Activated naive CD4-positive, alpha-beta T cell treated with anti-CD3 and anti-CD28 coated beads, Interleukin-2, amount 10 ng/mL, durations not matched to agents 7 days and 5 days (primary cell): Measurements from ENCODE around the gene MARCHF11.

Experiments
- CTCF ChIA-PET: fragments of 350-600 bp; sonication (Branson Sonifier 250); formaldehyde crosslinking; loops from one replicate; lab custom pipeline; 2021; ENCODE audit warnings: antibody characterized with exemption; lab: Charles Lee
- DNase-seq: peaks from one replicate; pipeline ENCODE4 v3.0.0-alpha.2; 2020
- H3K27ac Mint-ChIP-seq: one replicate; pipeline ENCODE4 v1.8.0; 2021; ENCODE audit warnings: mild to moderate bottlenecking, moderate library complexity, mixed read lengths
- H3K27me3 Mint-ChIP-seq: one replicate; pipeline ENCODE4 v1.8.0; 2021; ENCODE audit warnings: mild to moderate bottlenecking, mixed read lengths
- H3K36me3 Mint-ChIP-seq: one replicate; pipeline ENCODE4 v1.8.0; 2021; ENCODE audit warnings: mixed read lengths
- H3K4me1 Mint-ChIP-seq: one replicate; pipeline ENCODE4 v1.8.0; 2021; ENCODE audit warnings: mixed read lengths
- H3K4me3 Mint-ChIP-seq: one replicate; pipeline ENCODE4 v1.8.0; 2021; ENCODE audit warnings: mild to moderate bottlenecking, moderate library complexity, mixed read lengths
- H3K9me3 Mint-ChIP-seq: one replicate; pipeline ENCODE4 v1.8.0; 2021; ENCODE audit warnings: mixed read lengths

MARCHF11 gene

DNA sequence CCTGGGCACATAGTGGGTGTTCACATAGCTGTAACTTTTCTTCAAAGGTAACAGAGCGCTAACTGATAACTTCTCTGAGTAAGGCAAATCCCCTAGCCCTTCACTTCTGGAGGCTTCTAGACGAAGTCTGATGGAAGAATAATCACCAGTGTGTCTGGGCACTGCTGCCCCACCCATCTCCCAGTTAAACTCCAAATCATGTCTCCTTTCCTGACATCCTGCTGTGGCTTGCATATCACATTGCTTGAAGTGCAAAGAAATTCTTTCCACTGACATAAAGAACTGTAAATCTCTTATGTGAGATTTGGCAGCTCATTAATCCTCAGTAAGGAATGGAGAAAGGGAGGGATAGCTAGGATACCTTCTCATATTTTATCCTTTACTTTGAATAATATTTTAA lies 74.6 kb downstream of the MARCHF11 start:
- Mint-ChIP-seq H3K4me3 (no peak overlapping the region), H3K27me3 (no peaks in the 10 kb centered on the region), H3K4me1 (no peaks in the 10 kb centered on the region), H3K36me3 (no peaks in the 10 kb centered on the region), H3K27ac (no peak overlapping the region), H3K9me3 (peaks cover 10% of the 10 kb centered on the region)
- DNase-seq: no peak
- CTCF ChIA-PET: no interaction called here

DNA sequence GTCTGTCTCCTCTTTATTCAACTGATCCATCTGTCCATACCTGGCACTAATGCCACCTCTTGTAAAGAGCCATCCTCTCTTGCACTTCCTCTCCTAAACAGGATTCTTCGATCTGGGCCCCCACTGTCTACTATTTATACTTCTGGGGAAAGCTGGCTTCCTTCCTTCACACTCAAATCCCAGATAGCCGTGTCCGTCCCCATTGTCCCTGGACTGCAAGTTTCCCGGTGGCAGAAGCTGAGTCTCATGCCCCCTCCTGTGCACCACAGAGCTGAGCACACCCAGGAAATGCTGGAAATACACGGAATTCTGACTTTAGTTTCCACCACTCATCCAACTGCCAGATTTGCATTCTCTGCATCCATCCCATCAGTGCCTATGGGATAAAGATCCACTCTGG lies 84.0 kb downstream of the MARCHF11 start:
- H3K36me3 Mint-ChIP-seq: no peaks in the 10 kb centered on the region
- no peak overlapping the region for H3K4me3 Mint-ChIP-seq
- no peak for DNase-seq
- no peaks in the 10 kb centered on the region for H3K4me1 Mint-ChIP-seq
- H3K27me3 Mint-ChIP-seq: no peaks in the 10 kb centered on the region
- H3K27ac Mint-ChIP-seq: no peak overlapping the region
- no peaks in the 10 kb centered on the region for H3K9me3 Mint-ChIP-seq
- CTCF ChIA-PET: no interaction called here

DNA sequence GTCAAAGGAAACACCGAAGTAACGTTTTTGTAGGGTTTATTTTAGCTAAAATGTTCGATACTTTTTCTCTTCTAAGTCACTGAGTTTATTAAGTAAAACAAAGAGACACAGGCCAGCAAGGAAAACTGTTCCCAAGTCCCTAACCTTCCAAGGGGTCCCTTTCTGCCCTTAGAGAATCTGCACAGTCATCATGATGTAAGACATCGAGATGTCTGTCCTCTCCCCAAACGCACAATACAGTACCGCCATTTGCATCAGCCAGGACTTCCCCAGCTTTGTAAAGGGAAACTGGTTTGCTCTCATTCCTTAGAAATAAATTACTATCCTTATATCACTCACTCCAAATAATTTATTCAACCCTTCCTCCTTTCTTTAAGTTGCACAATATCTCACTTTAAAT lies 89.3 kb downstream of the MARCHF11 start:
- H3K36me3 Mint-ChIP-seq: no peaks in the 10 kb centered on the region
- no peaks in the 10 kb centered on the region for H3K4me1 Mint-ChIP-seq
- DNase-seq: no peak
- CTCF ChIA-PET: no interaction called here
- H3K4me3 Mint-ChIP-seq: no peak overlapping the region
- H3K9me3 Mint-ChIP-seq: no peaks in the 10 kb centered on the region
- no peaks in the 10 kb centered on the region for H3K27me3 Mint-ChIP-seq
- no peak overlapping the region for H3K27ac Mint-ChIP-seq

DNA sequence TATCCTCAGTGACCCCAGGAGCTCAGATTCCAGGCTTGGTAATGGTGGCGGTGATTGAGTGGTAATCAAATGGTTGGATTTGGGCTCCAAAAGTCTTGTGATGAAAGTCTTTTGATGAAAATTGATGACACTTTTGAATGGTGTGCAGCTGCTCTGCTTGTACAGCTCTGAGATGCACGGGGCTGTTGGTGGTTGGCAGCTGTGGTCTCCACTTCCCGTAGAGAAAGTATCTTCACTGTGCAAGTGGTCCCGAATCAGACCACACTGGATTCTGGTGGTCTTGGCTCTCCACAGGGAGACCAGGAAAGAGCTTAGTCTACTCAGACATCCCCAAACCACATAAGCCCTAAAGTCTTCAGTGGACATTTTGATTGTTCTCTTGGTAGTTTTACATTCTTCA lies 96.6 kb downstream of the MARCHF11 start:
- CTCF ChIA-PET: no interaction called here
- no peak overlapping the region for H3K4me3 Mint-ChIP-seq

DNA sequence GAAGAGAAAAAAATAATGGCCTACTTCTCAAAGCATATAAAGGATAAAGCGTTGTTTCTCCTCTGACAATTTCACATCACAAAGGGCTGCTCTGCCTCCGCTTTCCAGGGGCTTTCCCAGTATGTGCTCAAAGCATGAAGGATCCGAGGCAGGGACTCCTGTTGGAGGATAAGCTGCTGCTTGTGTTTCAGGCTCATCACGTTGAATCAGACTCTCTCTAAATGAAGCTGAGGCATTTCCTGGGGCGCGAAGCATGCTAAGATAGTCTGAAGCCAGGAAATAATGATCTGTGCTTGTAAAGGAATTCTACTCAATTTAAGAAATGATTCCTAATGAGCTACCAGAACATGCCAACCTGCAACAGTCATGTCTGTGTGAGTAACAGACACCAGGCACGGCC lies 97.5 kb downstream of the MARCHF11 start:
- H3K36me3 Mint-ChIP-seq: no peaks in the 10 kb centered on the region
- DNase-seq: no peak
- no peak overlapping the region for H3K27ac Mint-ChIP-seq
- H3K27me3 Mint-ChIP-seq: no peaks in the 10 kb centered on the region
- CTCF ChIA-PET: no interaction called here
- peaks cover 3% of the 10 kb centered on the region for H3K9me3 Mint-ChIP-seq
- no peaks in the 10 kb centered on the region for H3K4me1 Mint-ChIP-seq
- no peak overlapping the region for H3K4me3 Mint-ChIP-seq

More for the DNA sequence above, 96.6 kb downstream of the MARCHF11 start:
- no peak for DNase-seq
- H3K27me3 Mint-ChIP-seq: no peaks in the 10 kb centered on the region
- H3K4me1 Mint-ChIP-seq: no peaks in the 10 kb centered on the region
- no peaks in the 10 kb centered on the region for H3K36me3 Mint-ChIP-seq
- H3K27ac Mint-ChIP-seq: no peak overlapping the region
- H3K9me3 Mint-ChIP-seq: peaks cover 3% of the 10 kb centered on the region

DNA sequence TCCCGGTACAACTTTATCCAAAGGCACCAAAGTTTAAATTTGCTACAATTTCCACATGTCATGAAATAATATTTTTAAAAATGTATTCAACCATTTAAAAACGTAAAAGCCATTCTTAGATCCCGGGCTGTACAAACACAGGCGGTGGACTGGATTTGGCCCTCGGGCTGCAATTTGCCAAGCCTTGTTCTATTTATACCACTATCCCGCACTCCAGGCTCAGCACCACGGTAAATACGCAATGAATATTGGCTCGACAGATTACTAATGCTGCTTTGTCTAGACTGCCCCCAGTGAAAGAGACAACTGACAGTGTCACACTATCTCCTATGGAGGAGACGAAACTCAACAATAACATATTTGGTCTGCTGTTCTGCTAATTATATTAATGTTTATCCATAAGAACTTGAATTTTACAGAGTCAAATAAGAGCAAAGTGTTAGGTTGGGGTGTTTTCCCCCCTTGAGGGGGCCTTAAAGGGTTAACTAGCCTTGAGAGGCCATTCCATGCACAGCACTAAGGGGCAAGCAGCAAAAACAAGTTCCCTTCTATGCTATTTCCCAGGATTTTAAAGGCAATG lies 98.1 kb downstream of the MARCHF11 start:
- Mint-ChIP-seq H3K4me1 (no peaks in the 10 kb centered on the region), H3K36me3 (no peaks in the 10 kb centered on the region), H3K4me3 (no peak overlapping the region), H3K27me3 (no peaks in the 10 kb centered on the region), H3K9me3 (peaks cover 3% of the 10 kb centered on the region), H3K27ac (no peak overlapping the region)
- DNase-seq: no peak
- CTCF ChIA-PET: no interaction called here

DNA sequence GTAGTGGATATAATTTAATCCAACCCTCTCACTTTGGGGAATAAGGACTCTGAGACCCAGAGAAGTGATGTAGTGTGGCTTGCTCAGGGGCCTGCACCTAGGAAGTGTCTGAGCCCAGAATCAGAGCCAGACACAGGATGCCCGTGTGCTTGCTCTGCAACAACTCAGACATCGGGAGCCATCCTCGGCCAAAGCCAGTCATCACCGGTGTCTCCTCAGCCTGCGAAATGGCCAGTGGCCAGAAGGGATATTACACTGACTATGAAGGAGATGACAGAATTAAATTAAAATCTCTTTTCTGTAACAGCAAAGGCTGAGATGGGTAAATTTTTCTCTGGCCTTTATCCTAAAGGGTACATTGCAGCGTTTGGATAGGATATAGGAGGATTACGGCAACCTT lies 102.9 kb downstream of the MARCHF11 start:
- CTCF ChIA-PET: no interaction called here
- DNase-seq: no peak
- H3K27me3 Mint-ChIP-seq: no peaks in the 10 kb centered on the region
- no peak overlapping the region for H3K4me3 Mint-ChIP-seq
- no peaks in the 10 kb centered on the region for H3K36me3 Mint-ChIP-seq
- no peak overlapping the region for H3K27ac Mint-ChIP-seq
- H3K9me3 Mint-ChIP-seq: peaks cover 3% of the 10 kb centered on the region
- H3K4me1 Mint-ChIP-seq: no peaks in the 10 kb centered on the region

DNA sequence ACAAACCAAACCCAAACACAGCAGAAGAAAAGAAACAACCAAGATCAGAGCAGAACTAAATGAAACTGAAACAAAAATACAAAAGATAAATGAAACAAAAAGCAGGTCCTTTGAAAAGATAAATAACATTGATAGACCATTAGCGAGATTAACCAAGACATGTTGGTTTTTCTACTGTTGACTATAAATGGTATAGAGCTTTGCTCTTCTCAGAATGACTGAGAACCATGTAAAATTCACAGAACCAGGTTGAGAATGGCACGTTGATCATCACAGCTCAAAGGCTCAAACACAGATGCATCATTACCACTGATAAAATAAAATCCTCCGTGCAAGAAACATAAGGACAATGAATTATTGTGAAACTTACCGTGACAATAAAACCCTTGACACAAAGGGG lies 105.2 kb downstream of the MARCHF11 start:
- H3K27ac Mint-ChIP-seq: no peak overlapping the region
- CTCF ChIA-PET: no interaction called here
- no peaks in the 10 kb centered on the region for H3K27me3 Mint-ChIP-seq
- no peak for DNase-seq
- H3K36me3 Mint-ChIP-seq: no peaks in the 10 kb centered on the region
- H3K9me3 Mint-ChIP-seq: no peaks in the 10 kb centered on the region
- H3K4me3 Mint-ChIP-seq: no peak overlapping the region
- no peaks in the 10 kb centered on the region for H3K4me1 Mint-ChIP-seq

DNA sequence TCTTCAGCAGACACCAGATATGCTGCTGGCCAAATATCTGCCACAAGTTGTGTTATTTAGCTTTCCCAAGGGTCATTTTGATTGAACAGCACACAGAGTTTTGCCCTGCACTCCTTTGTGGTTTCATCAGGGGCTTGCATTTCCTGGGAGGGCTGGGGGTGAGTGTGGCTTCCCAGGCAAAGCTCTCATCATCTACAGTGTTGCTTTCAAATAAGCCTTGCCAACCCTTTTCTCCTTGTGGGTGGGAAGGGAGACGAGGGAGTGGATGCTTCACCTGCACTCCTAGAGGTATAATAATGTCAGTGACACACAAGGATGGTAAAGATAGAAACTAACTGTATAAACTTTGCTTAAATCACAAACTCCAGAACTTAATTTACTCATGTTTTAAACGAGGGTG lies 107.0 kb downstream of the MARCHF11 start:
- Mint-ChIP-seq H3K9me3 (peaks cover 4% of the 10 kb centered on the region), H3K4me1 (no peaks in the 10 kb centered on the region), H3K27ac (no peak overlapping the region), H3K4me3 (no peak overlapping the region), H3K27me3 (no peaks in the 10 kb centered on the region), H3K36me3 (no peaks in the 10 kb centered on the region)
- no peak for DNase-seq
- CTCF ChIA-PET: no interaction called here

DNA sequence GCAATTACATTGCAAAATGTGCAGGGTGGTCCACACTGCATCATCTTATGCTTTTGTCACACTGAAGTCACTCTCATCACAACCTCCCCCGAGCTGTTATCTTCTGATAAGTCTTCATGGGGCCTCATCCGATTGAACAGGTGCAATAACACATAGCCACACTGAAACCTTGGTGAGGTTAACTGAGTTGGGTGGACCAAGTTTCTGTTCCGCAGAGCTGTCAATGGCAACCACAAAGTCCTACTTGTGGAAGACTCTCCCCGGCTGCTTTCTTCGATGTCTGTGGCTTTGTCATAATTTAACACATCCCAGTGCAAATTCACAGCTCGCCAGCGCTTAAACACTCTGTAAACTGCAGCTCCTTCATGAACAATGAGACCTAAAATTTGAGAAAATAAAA lies 112.2 kb downstream of the MARCHF11 start:
- no peak for DNase-seq
- Mint-ChIP-seq H3K36me3 (no peaks in the 10 kb centered on the region), H3K9me3 (peaks cover 4% of the 10 kb centered on the region), H3K4me3 (no peak overlapping the region), H3K27me3 (no peaks in the 10 kb centered on the region), H3K27ac (no peak overlapping the region), H3K4me1 (no peaks in the 10 kb centered on the region)
- CTCF ChIA-PET: no interaction called here

DNA sequence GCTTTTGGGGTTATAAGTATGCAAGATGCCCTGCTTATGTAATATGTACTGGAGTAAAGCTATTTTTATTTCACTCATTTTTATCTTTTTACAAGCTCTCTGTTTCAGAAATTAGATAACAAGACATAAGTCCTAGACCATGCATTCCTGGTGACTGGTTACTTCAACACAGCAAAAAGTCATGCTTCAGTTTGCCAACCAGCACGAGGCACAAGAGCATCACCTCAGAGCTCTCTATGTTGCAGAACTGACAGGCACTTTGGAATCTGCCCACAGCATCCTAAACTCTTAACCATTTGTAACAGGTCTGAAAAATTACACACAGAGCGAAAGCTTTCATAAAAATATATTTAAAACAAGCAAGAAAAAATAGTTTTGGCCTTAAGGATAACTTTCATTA lies 112.8 kb downstream of the MARCHF11 start:
- no peaks in the 10 kb centered on the region for H3K36me3 Mint-ChIP-seq
- H3K27me3 Mint-ChIP-seq: no peaks in the 10 kb centered on the region
- no peak for DNase-seq
- CTCF ChIA-PET: no interaction called here
- no peak overlapping the region for H3K4me3 Mint-ChIP-seq
- H3K4me1 Mint-ChIP-seq: no peaks in the 10 kb centered on the region
- peaks cover 4% of the 10 kb centered on the region for H3K9me3 Mint-ChIP-seq
- no peak overlapping the region for H3K27ac Mint-ChIP-seq

DNA sequence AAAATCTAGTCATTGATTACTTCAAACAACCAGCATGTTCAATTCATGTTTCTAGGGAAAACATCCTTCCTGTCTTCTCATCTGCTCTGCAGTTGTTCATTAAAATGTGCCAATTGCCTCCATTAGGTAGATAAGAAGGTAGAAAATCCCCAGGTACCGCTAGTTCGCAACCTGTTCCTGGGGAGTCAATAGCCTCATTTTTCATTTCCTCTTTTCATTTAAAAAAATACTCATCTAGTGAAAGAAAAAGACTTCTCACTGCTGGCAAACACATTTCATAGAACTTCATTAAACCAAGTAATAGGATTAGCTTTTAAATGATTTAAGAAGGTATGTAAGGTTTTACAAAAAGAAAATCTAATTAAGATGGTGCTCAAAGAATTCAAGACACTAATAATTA lies 113.3 kb downstream of the MARCHF11 start:
- Mint-ChIP-seq H3K4me1 (no peaks in the 10 kb centered on the region), H3K27me3 (no peaks in the 10 kb centered on the region), H3K9me3 (peaks cover 5% of the 10 kb centered on the region), H3K4me3 (no peak overlapping the region), H3K36me3 (no peaks in the 10 kb centered on the region), H3K27ac (no peak overlapping the region)
- no peak for DNase-seq
- CTCF ChIA-PET: no interaction called here

DNA sequence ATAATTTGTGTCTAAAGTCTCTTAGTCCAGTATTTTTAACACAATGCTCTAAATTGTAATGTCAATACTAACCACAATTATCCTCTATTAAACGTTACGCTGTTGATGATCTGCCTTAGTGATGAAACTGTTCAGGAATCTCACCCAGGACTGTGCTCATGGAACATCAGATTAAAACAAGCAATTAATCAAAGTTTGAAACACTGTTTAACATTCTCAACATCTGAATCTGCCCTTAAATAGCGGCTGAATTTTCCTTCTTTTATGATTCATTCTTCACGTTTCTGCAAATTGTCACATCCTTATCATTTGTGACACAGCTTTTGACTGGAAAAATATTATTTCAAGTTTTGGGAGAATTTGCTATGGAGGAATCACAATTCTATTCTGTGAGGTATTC lies 113.8 kb downstream of the MARCHF11 start:
- Mint-ChIP-seq H3K4me3 (no peak overlapping the region), H3K27ac (no peak overlapping the region), H3K27me3 (no peaks in the 10 kb centered on the region), H3K4me1 (no peaks in the 10 kb centered on the region), H3K9me3 (peaks cover 10% of the 10 kb centered on the region), H3K36me3 (no peaks in the 10 kb centered on the region)
- CTCF ChIA-PET: no interaction called here
- no peak for DNase-seq

DNA sequence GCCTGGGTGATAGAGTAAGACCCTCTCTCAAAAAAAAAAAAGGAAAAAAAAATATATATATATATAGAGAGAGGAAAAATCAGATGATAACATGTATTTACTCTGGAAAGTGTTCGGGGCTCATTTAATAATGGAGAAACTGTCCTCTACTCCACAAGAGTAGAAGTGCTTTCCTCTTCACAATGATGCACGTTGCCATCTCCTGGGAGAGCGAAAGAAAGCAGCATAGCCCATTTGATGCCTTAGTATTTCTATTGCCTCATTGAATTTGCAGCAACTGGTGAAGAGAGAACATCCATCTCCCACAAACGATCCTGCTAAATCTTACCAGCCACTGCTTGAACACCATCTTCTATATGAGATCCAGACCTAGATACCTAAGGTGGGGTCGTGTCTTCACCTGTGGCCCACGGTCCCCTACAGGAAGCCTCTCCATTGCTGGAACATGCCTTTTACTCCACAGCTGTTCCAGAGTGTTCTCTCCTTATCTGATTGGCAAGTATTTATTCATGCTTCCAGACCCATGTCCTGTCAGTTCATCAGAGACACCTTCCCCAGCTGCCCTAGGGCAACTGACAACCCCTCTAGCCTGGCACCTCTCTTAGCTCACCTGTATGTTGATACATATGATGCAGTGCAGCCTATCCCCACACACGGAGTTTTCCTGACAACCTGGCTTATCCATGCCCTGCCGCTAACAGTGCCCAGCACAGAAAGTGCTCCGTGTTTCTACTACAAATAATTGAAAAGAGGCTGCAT lies 115.3 kb downstream of the MARCHF11 start:
- Mint-ChIP-seq H3K9me3 (peaks cover 12% of the 10 kb centered on the region), H3K36me3 (no peaks in the 10 kb centered on the region), H3K27me3 (no peaks in the 10 kb centered on the region), H3K4me1 (no peaks in the 10 kb centered on the region), H3K27ac (no peak overlapping the region), H3K4me3 (no peak overlapping the region)
- DNase-seq: no peak
- CTCF ChIA-PET: no interaction called here

DNA sequence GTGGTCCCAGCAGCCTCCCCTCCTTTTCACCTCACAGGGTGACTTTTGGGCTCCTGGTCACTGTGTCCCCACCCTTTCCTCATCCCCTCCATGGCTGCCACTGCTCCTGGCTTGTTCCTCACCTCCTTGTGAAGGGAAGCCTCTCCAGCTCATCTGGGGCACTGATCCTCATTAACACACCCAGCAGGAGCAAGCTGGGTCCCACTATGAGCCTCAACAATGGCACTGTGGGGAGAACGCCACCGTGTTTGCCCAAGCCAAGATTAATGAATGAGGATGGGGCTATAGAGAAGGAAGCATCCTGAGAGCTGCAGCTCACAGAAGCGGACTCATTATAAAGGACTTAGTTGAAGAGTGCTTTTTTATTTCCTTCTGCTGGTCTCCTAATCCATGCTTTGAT lies 118.4 kb downstream of the MARCHF11 start:
- DNase-seq: no peak

More for the DNA sequence above, 118.4 kb downstream of the MARCHF11 start:
- CTCF ChIA-PET: no interaction called here
- Mint-ChIP-seq H3K27me3 (no peaks in the 10 kb centered on the region), H3K9me3 (peaks cover 11% of the 10 kb centered on the region), H3K36me3 (no peaks in the 10 kb centered on the region), H3K4me1 (no peaks in the 10 kb centered on the region), H3K4me3 (no peak overlapping the region), H3K27ac (no peak overlapping the region)
